ENCODE results near the gene TREML4. TPM values are rescaled to one million over a fixed set of nuclear protein-coding genes. Genes with fewer than 3 reads are reported as not detected.

The TREML4 gene
- total and polyA plus RNA-seq, 2 experiments from 2014 or later, result not detected

DNA sequence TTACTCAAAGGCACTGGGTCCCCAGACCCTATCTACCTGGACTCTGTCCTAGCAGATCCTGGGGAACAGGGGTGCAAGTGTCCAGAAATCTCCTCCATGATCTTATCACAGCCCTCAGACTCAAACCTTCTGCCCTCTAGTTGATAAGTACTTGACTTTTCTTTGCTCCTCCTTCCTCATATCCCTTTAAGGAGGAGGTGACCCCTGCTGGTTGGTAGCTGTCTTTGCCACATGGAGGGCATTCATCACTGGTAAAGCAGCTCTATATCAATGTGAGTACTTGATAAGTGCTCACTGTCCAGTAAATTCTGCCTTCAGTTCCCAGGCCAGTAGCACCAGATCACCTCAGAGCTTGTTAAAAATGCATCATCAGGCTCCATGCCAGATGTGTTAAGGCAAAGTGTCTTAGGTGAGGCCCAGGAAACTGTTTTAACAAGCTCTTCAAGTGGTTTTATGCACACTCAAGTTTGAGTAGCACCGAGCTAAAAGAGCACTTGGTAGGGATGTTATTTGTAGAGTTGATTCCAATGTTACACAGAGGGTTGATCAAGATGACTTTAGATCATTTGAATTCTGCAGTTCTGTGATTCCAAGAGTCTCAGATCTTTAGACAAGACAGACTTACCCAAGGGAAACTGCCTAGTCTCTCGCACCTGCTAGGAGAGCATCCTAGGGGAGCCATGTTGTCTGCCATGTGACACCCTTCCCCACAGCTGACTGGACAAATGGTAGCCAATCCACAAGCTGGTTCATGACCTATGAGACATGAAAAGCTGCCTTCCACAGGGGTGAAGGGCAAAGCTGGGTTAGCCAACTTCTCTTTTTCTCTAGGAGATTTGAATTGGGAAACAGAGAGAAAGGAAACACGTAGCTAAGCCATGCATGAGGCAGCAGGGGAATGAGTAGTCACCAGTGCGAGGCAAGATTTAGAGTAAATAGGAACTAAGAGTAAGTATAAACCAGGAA is 45.8 kb upstream of the TREML4 start:
- Histone ChIP-seq H2AFZ (no peak overlapping the region), H3K9me2 (replicated peaks; ENCODE audit: insufficient read depth) (no peaks in the 10 kb centered on the region), H3K9me3 (ENCODE audit: low read depth) (no peaks in the 10 kb centered on the region), H3K27ac (no peak overlapping the region), H3K4me3 (no peak overlapping the region), H3K4me1 (ENCODE audit: insufficient read depth) (no peaks in the 10 kb centered on the region), H3K4me2 (no peak overlapping the region), H3K79me2 (no peaks in the 10 kb centered on the region), H3K27me3 (peaks cover 4% of the 10 kb centered on the region), H3K36me3 (replicated peaks; ENCODE audit: insufficient read depth, low read depth) (no peaks in the 10 kb centered on the region), H4K20me1 (ENCODE audit: insufficient read depth, poor library complexity, severe bottlenecking) (no peaks in the 10 kb centered on the region)
- peak; percentile 76 for DNase-seq (ENCODE audit: low spot score)
- 79% methylated on average over 4 of the region's 4 CpGs for WGBS (ENCODE audit: low lambda C conversion rate, missing lambda C conversion rate)
- TF ChIP-seq EZH2 (IDR thresholded peaks at IDR 0.05; ENCODE audit: borderline replicate concordance), result no peak
- peak; percentile 63 for TF ChIP-seq CTCF (IDR thresholded peaks at IDR 0.05; ENCODE audit: poor library complexity)

DNA sequence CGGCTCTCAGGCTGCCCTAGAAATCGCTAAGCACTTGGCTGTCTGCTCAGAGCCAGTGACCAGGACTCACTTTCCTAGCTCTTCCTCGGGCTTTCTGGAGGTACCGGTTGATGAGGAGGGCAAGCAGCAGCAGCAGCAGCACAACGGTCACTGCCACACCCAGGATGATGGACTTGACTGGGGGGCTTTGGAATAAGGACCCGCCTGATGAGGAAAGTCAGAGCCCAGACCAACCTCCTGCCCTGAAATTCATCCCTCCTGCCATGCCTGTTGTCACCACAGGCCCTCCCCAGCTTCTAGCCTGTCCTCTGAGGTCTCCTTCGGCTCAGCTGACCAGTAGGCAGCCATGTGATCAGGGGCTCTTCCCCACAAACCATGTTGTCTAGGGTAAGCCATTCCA is 43.4 kb upstream of the TREML4 start:
- Histone ChIP-seq H3K4me1 (ENCODE audit: insufficient read depth) (no peaks in the 10 kb centered on the region), H3K27ac (no peak overlapping the region), H3K4me2 (no peak overlapping the region), H3K36me3 (replicated peaks; ENCODE audit: insufficient read depth, low read depth) (no peaks in the 10 kb centered on the region), H4K20me1 (ENCODE audit: insufficient read depth, poor library complexity, severe bottlenecking) (no peaks in the 10 kb centered on the region), H3K4me3 (no peak overlapping the region), H3K9me3 (ENCODE audit: low read depth) (no peaks in the 10 kb centered on the region), H3K79me2 (no peaks in the 10 kb centered on the region), H2AFZ (no peak overlapping the region), H3K9me2 (replicated peaks; ENCODE audit: insufficient read depth) (no peaks in the 10 kb centered on the region), H3K27me3 (no peaks in the 10 kb centered on the region)
- no peak for TF ChIP-seq CTCF (IDR thresholded peaks at IDR 0.05; ENCODE audit: poor library complexity)
- TF ChIP-seq EZH2 (IDR thresholded peaks at IDR 0.05; ENCODE audit: borderline replicate concordance), result no peak
- no peak for TF ChIP-seq EZH2phosphoT487 (IDR thresholded peaks at IDR 0.05; ENCODE audit: low read depth, severe bottlenecking, unreplicated experiment)
- WGBS (ENCODE audit: low lambda C conversion rate, missing lambda C conversion rate), result 88% methylated on average over 7 of the region's 7 CpGs
- no peak for DNase-seq (ENCODE audit: low spot score)

DNA sequence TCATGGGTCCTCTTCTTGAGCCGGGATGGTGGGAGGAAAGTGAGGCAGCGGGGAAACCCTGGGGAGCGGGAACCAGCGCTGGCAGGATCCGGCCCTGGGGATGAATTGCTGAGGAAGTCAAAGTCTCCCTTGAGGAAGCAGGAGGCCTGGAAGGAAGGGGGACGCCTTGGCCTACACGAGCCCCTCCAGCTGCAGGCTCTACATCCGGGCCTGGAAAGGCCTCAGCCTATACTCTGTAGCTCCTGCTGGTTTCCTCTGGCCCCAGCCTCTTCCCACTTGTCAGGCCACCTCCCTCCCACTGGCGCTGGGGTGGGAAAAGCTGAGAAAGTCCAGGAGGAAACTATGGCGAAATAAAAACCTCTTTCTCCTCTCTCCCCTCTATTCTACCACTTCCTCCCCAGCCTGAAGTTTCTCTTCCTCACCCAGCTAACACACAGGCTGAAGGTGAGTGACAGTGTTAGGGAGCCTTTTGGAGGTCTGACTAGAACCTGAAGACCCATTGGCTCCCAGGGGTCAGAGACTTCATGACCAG is 42.1 kb upstream of the TREML4 start:
- Histone ChIP-seq H3K79me2 (no peaks in the 10 kb centered on the region), H3K36me3 (replicated peaks; ENCODE audit: insufficient read depth, low read depth) (no peaks in the 10 kb centered on the region), H3K9me2 (replicated peaks; ENCODE audit: insufficient read depth) (no peaks in the 10 kb centered on the region), H3K27ac (no peak overlapping the region), H3K4me1 (ENCODE audit: insufficient read depth) (no peaks in the 10 kb centered on the region), H2AFZ (no peak overlapping the region), H4K20me1 (ENCODE audit: insufficient read depth, poor library complexity, severe bottlenecking) (no peaks in the 10 kb centered on the region), H3K4me2 (no peak overlapping the region), H3K4me3 (no peak overlapping the region), H3K27me3 (no peaks in the 10 kb centered on the region), H3K9me3 (ENCODE audit: low read depth) (no peaks in the 10 kb centered on the region)
- WGBS (ENCODE audit: low lambda C conversion rate, missing lambda C conversion rate), result 91% methylated on average over 10 of the region's 10 CpGs
- DNase-seq (ENCODE audit: low spot score), result no peak
- TF ChIP-seq CTCF (IDR thresholded peaks at IDR 0.05; ENCODE audit: poor library complexity) (no peak), EZH2 (IDR thresholded peaks at IDR 0.05; ENCODE audit: borderline replicate concordance) (no peak), EZH2phosphoT487 (IDR thresholded peaks at IDR 0.05; ENCODE audit: low read depth, severe bottlenecking, unreplicated experiment) (no peak)
